LNCaP clone FGC (cell line): ENCODE data around the gene METTL6.
A peak's percentile ranks its signal among the peaks of the same experiment; 100 is the strongest.
"Not testable (repeated sequence)": the region's sequence is repeated elsewhere in the genome, so short reads cannot be mapped to it uniquely, and the experiment has no call there.

Experiments
- DNase-seq: peaks from one replicate; pipeline ENCODE4 v3.0.0-alpha.2; 2011; ENCODE audit warnings: low read depth
- H3K4me3 ChIP-seq: 2 replicates; pipeline ENCODE4 v1.5.1; 2011; ENCODE audit warnings: mild to moderate bottlenecking, low read depth, low read length, control low read depth
- CTCF ChIP-seq: IDR thresholded peaks from 2 replicates; pipeline ENCODE4 v1.5.1; 2012; ENCODE audit warnings: mild to moderate bottlenecking; ENCODE audit not compliant: control insufficient read depth, insufficient read depth; ENCODE audit errors: extremely low read depth

Gene METTL6

GRCh38 chr3:15405448-15406050 lies 21.8 kb downstream of the METTL6 start:
- peak; percentile 47 for TF ChIP-seq CTCF
- no peak overlapping the region for H3K4me3 ChIP-seq
- peak; percentile 54 for DNase-seq

- no peak for DNase-seq
- TF ChIP-seq CTCF, result no peak
- no peak overlapping the region for H3K4me3 ChIP-seq
These were observed 22.6 kb downstream of the METTL6 start for GRCh38 chr3:15404767-15405166.

GRCh38 chr3:15403965-15404364 lies 23.4 kb downstream of the METTL6 start:
- no peak overlapping the region for H3K4me3 ChIP-seq
- no peak for DNase-seq
- no peak for TF ChIP-seq CTCF

GRCh38 chr3:15403495-15403894 lies 23.8 kb downstream of the METTL6 start:
- H3K4me3 ChIP-seq, result no peak overlapping the region
- no peak for DNase-seq
- TF ChIP-seq CTCF, result no peak

- TF ChIP-seq CTCF, result no peak
- no peak for DNase-seq
- no peak overlapping the region for H3K4me3 ChIP-seq
These were observed 25.4 kb downstream of the METTL6 start for GRCh38 chr3:15401936-15402335.

GRCh38 chr3:15399970-15400369 lies 27.4 kb downstream of the METTL6 start:
- DNase-seq, result no peak
- no peak for TF ChIP-seq CTCF
- H3K4me3 ChIP-seq, result no peak overlapping the region

- 0 out of 2 replicates have a peak, but pooled peaks have one; percentile 18 for TF ChIP-seq CTCF
- not testable (repeated sequence) for DNase-seq, H3K4me3 ChIP-seq
These were observed 28.6 kb downstream of the METTL6 start for GRCh38 chr3:15398731-15399133.

- H3K4me3 ChIP-seq, DNase-seq: not testable (repeated sequence)
These were observed 34.1 kb downstream of the METTL6 start for GRCh38 chr3:15393252-15393651.
